PC-9 (cell line): Measurements from ENCODE around the gene DRAM1. TPM values are rescaled to one million over a fixed set of nuclear protein-coding genes. Genes with fewer than 3 reads are reported as not detected.

Source experiments
- BruUV-seq: library from RNA; stranded (reverse); fragments of 400-500 nt; replicated peaks from 2 replicates; lab custom pipeline; 2021; lab: Mats Ljungman, UMichigan
- CTCF ChIA-PET: fragments of 300-600 bp; sonication (Branson Sonifier 250); formaldehyde crosslinking; loops from one replicate; lab custom pipeline; 2022; ENCODE audit warnings: antibody characterized with exemption; lab: Charles Lee
- POLR2A ChIA-PET: fragments of 300-600 bp; sonication (Branson Sonifier 250); formaldehyde crosslinking; loops from one replicate; lab custom pipeline; 2022; ENCODE audit warnings: antibody characterized with exemption; ENCODE audit not compliant: unreplicated experiment; lab: Charles Lee
- DNase-seq, 2 experiments: peaks; one replicate each; pipeline versions ENCODE4 v3.0.0 to v3.0.0-alpha.2; 2015 to 2022; ENCODE audit warnings: mixed read lengths in 1 of 2
- H2AFZ ChIP-seq: fragments of 200-600 bp; sonication (generic); 2 replicates; pipeline ENCODE4 v1.8.1; 2017; ENCODE audit warnings: antibody characterized with exemption
- H3F3A ChIP-seq: fragments of 200-600 bp; sonication (generic); 2 replicates; pipeline ENCODE4 v1.8.1; 2017; ENCODE audit warnings: antibody characterized with exemption, mild to moderate bottlenecking, low read depth; ENCODE audit not compliant: insufficient read depth
- H3K27ac ChIP-seq: fragments of 200-600 bp; sonication (generic); 2 replicates; pipeline ENCODE4 v1.6.1; 2016; ENCODE audit warnings: mixed run types
- H3K27me3 ChIP-seq: fragments of 200-600 bp; sonication (generic); 2 replicates; pipeline ENCODE4 v1.6.1; 2016; ENCODE audit warnings: low read depth, mixed run types; ENCODE audit not compliant: insufficient read depth
- H3K36me3 ChIP-seq: fragments of 200-600 bp; sonication (generic); 2 replicates; pipeline ENCODE4 v1.6.1; 2016; ENCODE audit warnings: low read depth, mixed run types
- H3K4me1 ChIP-seq: fragments of 200-600 bp; sonication (generic); replicated peaks from 2 replicates; pipeline ENCODE4 v1.6.1; 2016; ENCODE audit warnings: mixed run types; ENCODE audit not compliant: insufficient read depth
- H3K4me2 ChIP-seq: fragments of 200-600 bp; sonication (generic); 2 replicates; pipeline ENCODE4 v1.6.1; 2017; ENCODE audit warnings: mixed run types
- H3K4me3 ChIP-seq: fragments of 200-600 bp; sonication (generic); 2 replicates; pipeline ENCODE4 v1.6.1; 2016; ENCODE audit warnings: mixed run types
- H3K79me2 ChIP-seq: fragments of 200-600 bp; sonication (generic); 2 replicates; pipeline ENCODE4 v1.6.1; 2017; ENCODE audit warnings: low read depth, mixed run types
- H3K9me2 ChIP-seq: fragments of 200-600 bp; sonication (generic); 2 replicates; pipeline ENCODE4 v1.8.1; 2017; ENCODE audit warnings: mild to moderate bottlenecking; ENCODE audit not compliant: insufficient read depth
- H3K9me3 ChIP-seq: fragments of 200-600 bp; sonication (generic); 2 replicates; pipeline ENCODE4 v1.8.1; 2016; ENCODE audit warnings: low read depth; ENCODE audit not compliant: insufficient read depth
- H4K20me1 ChIP-seq: fragments of 200-600 bp; sonication (generic); 2 replicates; pipeline ENCODE4 v1.8.1; 2017; ENCODE audit not compliant: insufficient read depth
- CTCF ChIP-seq: fragments of 200-600 bp; sonication (generic); conservative IDR thresholded peaks from 2 replicates; pipeline ENCODE4 v1.6.1; 2017; ENCODE audit warnings: mixed run types, antibody characterized with exemption, mild to moderate bottlenecking, moderate library complexity
- EZH2 ChIP-seq: fragments of 200-600 bp; sonication (generic); IDR thresholded peaks from 2 replicates; pipeline ENCODE4 v1.8.0; 2017; ENCODE audit warnings: antibody characterized with exemption, low read depth
- intact Hi-C: fragments of 100-400 bp; cut with micrococcal nuclease; formaldehyde crosslinking; loops from one replicate; pipeline ENCODE4 v1.10.0; 2022; ENCODE audit not compliant: unreplicated experiment
- total RNA-seq: library from RNA; stranded (reverse); gene quantifications from 2 replicates; pipeline ENCODE4 v1.2.3, GENCODE V29; 2021

The DRAM1 gene
- total RNA-seq, 1 experiment from 2014 or later = 6.2 TPM

DNA sequence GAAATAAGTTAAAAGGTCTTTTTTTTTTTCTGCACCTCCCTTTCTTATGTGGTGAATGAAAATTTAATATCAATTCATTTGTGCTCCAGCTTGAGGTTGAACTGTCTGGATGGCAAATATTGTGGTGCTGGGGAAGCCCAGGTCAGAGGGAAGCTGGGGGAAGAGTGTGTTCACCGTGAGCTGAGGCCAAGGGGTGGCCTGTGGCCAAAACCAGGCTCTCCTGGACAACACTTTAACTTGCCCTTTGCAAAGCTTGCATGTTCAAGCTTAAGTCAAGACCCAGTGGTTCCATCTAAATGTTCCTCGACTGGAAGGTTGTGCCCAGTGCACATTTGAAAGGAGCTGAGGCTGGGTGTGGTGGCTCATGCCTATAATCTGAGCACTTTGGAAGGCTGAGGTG is 28.8 kb downstream of the DRAM1 start:
- no TSS peak for BruUV-seq
- intact Hi-C loops = no loop called here
- Histone ChIP-seq H3K36me3 (no peaks in the 10 kb centered on the region), H3K4me3 (no peak overlapping the region), H3K79me2 (no peaks in the 10 kb centered on the region), H2AFZ (no peak overlapping the region), H3K4me1 (peaks cover 19% of the 10 kb centered on the region), H3K4me2 (no peak overlapping the region), H3F3A (no peaks in the 10 kb centered on the region), H3K9me3 (no peaks in the 10 kb centered on the region), H3K27me3 (no peaks in the 10 kb centered on the region), H3K27ac (no peak overlapping the region), H3K9me2 (no peaks in the 10 kb centered on the region), H4K20me1 (no peaks in the 10 kb centered on the region)
- ChIA-PET POLR2A (no interaction called here), CTCF (interaction anchor here (0.5 kb wide), 1 partner anchor 493 kb away, joined by 5 read pairs; no protein-coding TSS in a partner anchor)
- TF ChIP-seq CTCF = no peak
- no peak for TF ChIP-seq EZH2
- no peak for DNase-seq

GRCh38 chr12:101908395-101908794 is 31.0 kb downstream of the DRAM1 start:
- H3K4me1 ChIP-seq = peaks cover 19% of the 10 kb centered on the region
- H3K27me3 ChIP-seq = no peaks in the 10 kb centered on the region
- no peak overlapping the region for H2AFZ ChIP-seq
- POLR2A ChIA-PET = no interaction called here
- H3K79me2 ChIP-seq = no peaks in the 10 kb centered on the region
- intact Hi-C loops = no loop called here
- no peaks in the 10 kb centered on the region for H3K9me3 ChIP-seq
- peak in 1 of 2 experiments; percentile 63 for DNase-seq
- no peak overlapping the region for H3K4me3 ChIP-seq
- H3F3A ChIP-seq = no peaks in the 10 kb centered on the region
- H4K20me1 ChIP-seq = no peaks in the 10 kb centered on the region
- H3K36me3 ChIP-seq = no peaks in the 10 kb centered on the region
- H3K9me2 ChIP-seq = no peaks in the 10 kb centered on the region
- BruUV-seq = no TSS peak
- H3K4me2 ChIP-seq = peak overlapping the region; percentile 43
- TF ChIP-seq CTCF (no peak), EZH2 (no peak)
- no peak overlapping the region for H3K27ac ChIP-seq
- CTCF ChIA-PET = no interaction called here

DNA sequence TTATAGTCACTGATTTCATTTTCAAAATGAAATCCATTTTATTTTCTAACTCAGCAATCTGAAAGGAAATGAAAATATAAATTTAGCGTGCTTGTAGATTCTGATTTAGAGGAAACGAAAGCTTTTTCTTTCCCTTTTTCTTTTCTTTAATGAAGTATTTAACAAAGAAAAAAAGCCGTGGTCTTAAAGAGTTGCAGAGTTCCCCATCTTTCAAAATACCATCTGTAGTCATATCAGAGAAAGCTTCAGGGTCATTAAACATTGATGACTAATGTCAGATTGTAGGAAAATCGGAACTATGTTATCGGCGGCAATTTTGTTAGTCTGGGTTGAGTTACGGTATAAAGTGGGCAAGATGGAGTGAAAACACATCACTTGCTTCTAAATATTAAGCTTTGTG is 32.3 kb downstream of the DRAM1 start:
- no peak overlapping the region for H3K4me2 ChIP-seq
- peaks cover 19% of the 10 kb centered on the region for H3K4me1 ChIP-seq
- H3F3A ChIP-seq = no peaks in the 10 kb centered on the region
- H2AFZ ChIP-seq = no peak overlapping the region
- H3K79me2 ChIP-seq = no peaks in the 10 kb centered on the region
- POLR2A ChIA-PET = no interaction called here
- no peaks in the 10 kb centered on the region for H3K9me3 ChIP-seq
- no peak overlapping the region for H3K27ac ChIP-seq
- no TSS peak for BruUV-seq
- TF ChIP-seq EZH2 (no peak), CTCF (no peak)
- H3K36me3 ChIP-seq = no peaks in the 10 kb centered on the region
- no peaks in the 10 kb centered on the region for H4K20me1 ChIP-seq
- no peak overlapping the region for H3K4me3 ChIP-seq
- no peaks in the 10 kb centered on the region for H3K9me2 ChIP-seq
- DNase-seq = no peak
- H3K27me3 ChIP-seq = no peaks in the 10 kb centered on the region
- CTCF ChIA-PET = no interaction called here
- intact Hi-C loops = no loop called here
